ENCODE data around the gene SLC2A8.

DNA sequence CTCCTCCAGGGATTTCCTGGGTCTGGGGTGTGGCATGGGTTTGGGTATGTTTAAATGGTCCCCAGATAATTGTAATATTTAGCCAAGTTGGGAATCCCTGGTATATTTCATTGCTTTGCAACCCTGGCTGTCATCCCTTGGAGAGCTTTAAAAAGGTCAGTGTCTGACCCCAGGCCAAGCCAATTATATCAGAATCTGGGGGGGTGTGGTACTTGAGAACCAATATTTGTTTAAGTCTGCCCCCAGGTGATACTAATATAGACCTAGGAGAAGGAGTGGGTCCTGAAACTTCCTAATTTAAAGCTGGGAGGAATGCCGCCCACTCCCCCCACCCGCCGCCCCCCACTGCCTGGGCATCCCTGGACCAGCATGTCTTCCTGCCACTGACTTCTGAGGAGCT, 38.2 kb upstream of the SLC2A8 start:
- TF ChIP-seq LEF1 (IDR thresholded peaks at IDR 0.05; ENCODE audit: borderline replicate concordance) (no peak), FOXM1 (IDR thresholded peaks at IDR 0.05; ENCODE audit: borderline replicate concordance) (no peak), SUZ12 (IDR thresholded peaks at IDR 0.05) (no peak), BHLHE40 (IDR thresholded peaks at IDR 0.05; ENCODE audit: borderline replicate concordance) (no peak), ARNT (IDR thresholded peaks at IDR 0.05) (no peak), HDGF (IDR thresholded peaks at IDR 0.05; ENCODE audit: borderline replicate concordance) (no peak), FOXA1 (IDR thresholded peaks at IDR 0.05) (no peak), CTBP1 (IDR thresholded peaks at IDR 0.05; ENCODE audit: borderline replicate concordance) (no peak), SP1 (IDR thresholded peaks at IDR 0.05) (no peak)
